Spinal cord (tissue), 10 donors: Measurements from ENCODE around the gene FAM25G. TPM values are rescaled to one million over a fixed set of nuclear protein-coding genes. Genes with fewer than 3 reads are reported as not detected.
"Not testable (repeated sequence)": the region's sequence is repeated elsewhere in the genome, so short reads cannot be mapped to it uniquely, and the experiment has no call there.

Experiments used
- DNase-seq, 6 donors: peaks; one replicate each; pipeline versions ENCODE4 v3.0.0 to v3.0.0-alpha.2; 2013 to 2015; ENCODE audit warnings: low spot score in 6 of 6, low read depth in 4 of 6
- H3K27ac ChIP-seq: one replicate; pipeline ENCODE4 v1.5.1; 2013; ENCODE audit warnings: low read depth, low read length, control low read depth
- H3K27me3 ChIP-seq: one replicate; pipeline ENCODE4 v1.6.1; 2013; ENCODE audit warnings: low read length; ENCODE audit not compliant: control insufficient read depth, insufficient read depth
- H3K36me3 ChIP-seq: one replicate; pipeline ENCODE4 v1.6.1; 2013; ENCODE audit warnings: low read length; ENCODE audit not compliant: control insufficient read depth, insufficient read depth
- H3K4me1 ChIP-seq: one replicate; pipeline ENCODE4 v1.6.1; 2013; ENCODE audit warnings: low read length; ENCODE audit not compliant: control insufficient read depth, insufficient read depth
- H3K4me3 ChIP-seq: one replicate; pipeline ENCODE4 v1.5.1; 2013; ENCODE audit warnings: low read depth, low read length, control low read depth
- H3K9me3 ChIP-seq: one replicate; pipeline ENCODE4 v1.6.1; 2013; ENCODE audit warnings: low read length; ENCODE audit not compliant: control insufficient read depth, insufficient read depth
- WGBS: methylation state at CpG from one replicate; pipeline ENCODE4 v1.1.5; 2013; ENCODE audit warnings: missing lambda C conversion rate; ENCODE audit not compliant: insufficient coverage; 5-methylcytosine and 5-hydroxymethylcytosine counted together
- long read RNA-seq, 4 donors: transcript quantifications; one replicate each; lab custom pipeline, GENCODE V29; 2026
- polyA plus RNA-seq, 2 donors: library from polyadenylated mRNA; unstranded; fragments of 120-200 nt; gene quantifications; one replicate each; pipeline ENCODE4 v1.2.1, GENCODE V29; 2013; ENCODE audit not compliant: insufficient read length in 2 of 2
- total RNA-seq, 2 donors: library from RNA; depleted of rRNA in 1 of 2; stranded (reverse); fragments of 120-200 nt in 1 of 2; fragments of >200 nt in 1 of 2; gene quantifications; one replicate each; pipeline versions ENCODE4 v1.2.3 to v1.2.4, GENCODE V29; 2013 to 2014
- donor health status: healthy.

FAM25G gene
- total RNA-seq: not detected
- not detected for polyA plus RNA-seq
- long read RNA-seq, donor 1: 0 reads
- long read RNA-seq, donor 2: 0 reads
- long read RNA-seq, donor 3: 0 reads
- long read RNA-seq, donor 4: 0 reads

DNA sequence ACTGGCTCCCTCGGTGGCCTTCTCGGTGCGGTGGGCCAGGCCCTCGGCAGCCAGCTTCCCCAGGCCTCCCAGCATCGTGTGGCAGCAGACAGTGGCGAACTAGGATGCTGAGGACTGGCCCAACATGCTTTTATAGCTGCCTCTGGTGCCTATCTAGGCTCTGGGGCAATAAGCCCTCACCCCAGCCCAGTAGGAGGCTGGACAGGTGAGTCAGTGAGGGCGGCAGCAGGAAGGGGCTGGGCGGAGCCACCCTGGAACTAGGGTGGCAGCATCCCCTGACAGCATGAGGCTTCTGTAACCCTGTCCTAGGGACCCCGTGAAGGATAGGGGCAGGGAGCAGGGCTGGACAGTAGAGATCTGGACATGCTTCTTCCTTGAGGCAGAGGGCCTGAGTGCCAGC lies at the start of gene FAM25G:
Gene FAM25G (minus strand): TSS at position 101 of the 400 bp plus-strand sequence. CDS start 26 bp downstream, at position 75.
- no CpG with 5 or more reads among the region's 9 CpGs for WGBS
- DNase-seq, H3K27ac ChIP-seq: not testable (repeated sequence)

DNA sequence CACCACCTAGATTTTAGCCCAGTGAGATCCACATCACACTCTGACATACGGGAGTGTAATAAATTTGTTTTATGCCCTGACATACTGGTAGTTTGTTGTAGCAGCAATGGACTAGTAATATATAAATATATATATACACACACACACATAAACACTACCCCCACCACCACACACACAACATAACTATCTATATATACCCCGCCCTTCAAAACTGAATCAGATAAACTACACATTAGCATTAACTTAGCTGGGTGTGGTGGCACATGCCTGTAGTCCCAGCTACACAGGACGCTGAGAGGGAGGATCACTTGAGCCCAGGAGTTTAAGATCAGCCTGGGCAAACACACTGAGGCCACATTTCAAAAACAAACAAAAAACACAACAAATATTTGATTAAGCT lies 44.9 kb upstream of the FAM25G start:
- not testable (repeated sequence) for H3K9me3 ChIP-seq, H3K4me1 ChIP-seq, DNase-seq, H3K36me3 ChIP-seq, H3K4me3 ChIP-seq, H3K27me3 ChIP-seq, H3K27ac ChIP-seq
- WGBS: no CpG with 5 or more reads among the region's 3 CpGs

More for the DNA sequence above, at the start of gene FAM25G:
- not testable (repeated sequence) for H3K9me3 ChIP-seq, H3K36me3 ChIP-seq, H3K4me3 ChIP-seq, H3K4me1 ChIP-seq, H3K27me3 ChIP-seq

DNA sequence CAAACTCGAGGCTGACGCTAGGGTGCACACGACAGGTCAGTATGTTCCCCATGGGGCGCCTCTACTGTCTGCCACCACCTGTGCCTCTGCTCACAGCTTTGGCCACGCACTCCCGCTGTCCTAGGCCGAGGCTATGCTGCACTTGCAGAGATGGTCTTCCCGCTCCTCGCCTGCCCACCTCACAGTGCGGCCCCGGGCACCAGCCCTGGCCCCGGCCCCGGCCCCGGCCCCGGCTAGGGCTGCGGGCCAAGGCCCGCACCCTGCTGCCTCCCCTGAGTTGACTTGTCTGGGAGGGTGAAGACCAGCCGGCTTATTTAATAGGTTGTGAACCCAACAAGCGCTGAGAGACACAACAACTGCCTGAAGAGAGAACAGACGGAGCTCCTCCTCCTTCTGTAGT lies 32.0 kb upstream of the FAM25G start, which contains the start of gene AGAP9:
Gene AGAP9 (minus strand): TSS at position 164 of the 400 bp plus-strand sequence. CDS start 112 bp downstream, at position 52.
- not testable (repeated sequence) for H3K27ac ChIP-seq, H3K4me1 ChIP-seq, H3K27me3 ChIP-seq, H3K36me3 ChIP-seq, H3K9me3 ChIP-seq, H3K4me3 ChIP-seq, DNase-seq
- WGBS: no CpG with 5 or more reads among the region's 20 CpGs

DNA sequence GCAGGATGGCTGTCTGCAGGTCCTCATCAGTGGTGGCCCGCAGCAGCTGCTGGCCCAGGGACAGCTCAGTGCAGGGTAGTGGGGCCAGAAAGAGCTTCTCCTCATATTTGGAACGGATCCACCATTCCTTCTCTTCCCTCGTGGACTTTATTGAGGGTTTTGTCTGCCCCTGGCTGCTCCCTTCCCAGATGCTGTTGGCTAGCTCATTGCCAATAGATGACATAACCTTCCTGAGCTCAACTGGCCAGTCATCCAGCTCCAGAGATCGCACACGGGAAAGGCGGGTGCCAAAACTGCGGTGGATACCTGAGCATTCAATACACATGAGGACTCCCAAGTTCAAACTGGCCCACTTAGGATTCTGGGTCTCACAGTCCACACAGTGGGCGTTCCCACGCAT lies 10.8 kb upstream of the FAM25G start:
- no CpG with 5 or more reads among the region's 9 CpGs for WGBS
- not testable (repeated sequence) for H3K9me3 ChIP-seq, H3K4me3 ChIP-seq, H3K36me3 ChIP-seq, H3K27ac ChIP-seq, DNase-seq, H3K27me3 ChIP-seq, H3K4me1 ChIP-seq

DNA sequence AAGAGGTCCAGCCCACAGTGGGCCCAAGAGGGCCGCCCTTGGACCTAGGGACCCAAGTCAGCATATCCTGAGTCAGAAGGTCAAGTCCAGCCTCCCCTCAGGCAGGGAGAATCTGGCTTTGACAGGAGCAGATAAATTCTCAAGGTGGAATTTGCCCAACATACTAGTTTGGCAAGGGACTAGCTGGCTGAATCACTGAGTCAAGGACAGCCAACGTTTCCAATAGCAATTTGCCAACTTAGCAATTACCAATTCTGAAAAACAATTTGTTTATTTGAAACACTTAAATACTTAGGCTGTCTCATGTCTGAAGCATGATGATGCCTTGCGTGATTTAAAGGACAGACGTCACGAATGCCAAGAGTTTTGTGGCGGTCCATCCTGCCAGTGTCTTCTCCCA lies 2.7 kb upstream of the FAM25G start:
- not testable (repeated sequence) for H3K9me3 ChIP-seq, H3K4me3 ChIP-seq, H3K27ac ChIP-seq, H3K27me3 ChIP-seq, H3K4me1 ChIP-seq, H3K36me3 ChIP-seq, DNase-seq
- WGBS: no CpG with 5 or more reads among the region's 6 CpGs

DNA sequence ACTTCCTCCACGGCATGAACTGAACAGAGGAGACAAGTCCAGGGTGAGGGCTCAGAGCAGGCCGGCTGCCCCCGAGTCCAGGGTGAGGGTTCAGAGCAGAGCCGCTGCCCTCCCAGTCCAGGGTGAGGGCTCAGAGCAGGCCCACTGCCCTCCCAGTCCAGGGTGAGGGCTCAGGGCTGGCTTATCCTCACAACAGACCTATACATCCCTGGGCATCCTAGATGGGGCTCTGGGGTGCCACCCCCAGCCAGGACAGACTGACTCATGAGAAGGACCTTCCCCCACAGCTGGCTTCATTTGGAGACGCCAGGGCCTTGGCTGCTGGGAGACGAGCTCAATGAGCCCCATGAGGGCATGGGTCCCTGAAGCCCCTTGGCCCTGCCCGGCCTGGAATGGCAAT lies 1.9 kb downstream of the FAM25G start:
- WGBS: no CpG with 5 or more reads among the region's 7 CpGs
- not testable (repeated sequence) for H3K9me3 ChIP-seq, DNase-seq, H3K36me3 ChIP-seq, H3K27me3 ChIP-seq, H3K4me1 ChIP-seq, H3K27ac ChIP-seq, H3K4me3 ChIP-seq

DNA sequence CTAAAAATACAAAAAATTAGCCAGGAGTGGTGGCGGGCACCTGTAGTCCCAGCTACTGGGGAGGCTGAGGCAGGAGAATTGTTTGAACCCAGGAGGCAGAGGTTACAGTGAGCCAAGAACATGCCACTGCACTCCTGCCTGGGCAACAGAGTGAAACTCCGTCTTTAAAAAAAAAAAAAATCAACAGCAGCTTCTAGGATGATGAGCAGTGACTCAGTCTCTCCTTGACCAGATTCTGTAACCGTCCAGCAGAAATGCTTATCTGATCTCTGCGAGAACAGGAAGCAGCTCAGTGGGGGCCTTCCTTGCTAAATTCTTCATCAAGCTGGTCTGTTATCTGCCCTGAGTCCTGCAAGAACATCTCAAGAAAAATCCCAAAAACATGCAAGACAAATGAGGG lies 5.6 kb downstream of the FAM25G start:
- DNase-seq: not testable (repeated sequence)
- WGBS: no CpG with 5 or more reads among the region's 4 CpGs

DNA sequence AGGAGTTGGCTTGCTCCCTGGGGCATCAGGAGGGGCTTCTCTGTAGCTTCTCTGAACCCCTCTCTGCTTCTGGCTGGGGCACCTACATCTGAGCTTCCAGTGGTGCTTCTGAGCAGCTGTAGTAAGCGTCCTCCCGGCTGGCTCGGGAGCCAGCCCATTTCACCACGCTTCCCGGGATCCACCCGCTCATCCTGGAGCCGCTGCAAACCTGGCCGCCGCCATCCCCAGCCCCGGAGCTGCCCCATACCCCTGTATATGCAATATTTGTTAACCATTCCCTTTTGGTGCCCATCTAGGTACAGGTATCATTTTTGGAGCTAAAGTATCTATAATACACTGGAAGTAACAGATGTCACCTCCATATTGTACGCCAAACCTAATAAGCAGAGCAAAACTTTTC lies 6.7 kb downstream of the FAM25G start:
- not testable (repeated sequence) for H3K27me3 ChIP-seq, H3K36me3 ChIP-seq
- WGBS: no CpG with 5 or more reads among the region's 11 CpGs

More for the DNA sequence above, 5.6 kb downstream of the FAM25G start:
- not testable (repeated sequence) for H3K4me1 ChIP-seq, H3K4me3 ChIP-seq, H3K27ac ChIP-seq, H3K36me3 ChIP-seq, H3K9me3 ChIP-seq, H3K27me3 ChIP-seq

DNA sequence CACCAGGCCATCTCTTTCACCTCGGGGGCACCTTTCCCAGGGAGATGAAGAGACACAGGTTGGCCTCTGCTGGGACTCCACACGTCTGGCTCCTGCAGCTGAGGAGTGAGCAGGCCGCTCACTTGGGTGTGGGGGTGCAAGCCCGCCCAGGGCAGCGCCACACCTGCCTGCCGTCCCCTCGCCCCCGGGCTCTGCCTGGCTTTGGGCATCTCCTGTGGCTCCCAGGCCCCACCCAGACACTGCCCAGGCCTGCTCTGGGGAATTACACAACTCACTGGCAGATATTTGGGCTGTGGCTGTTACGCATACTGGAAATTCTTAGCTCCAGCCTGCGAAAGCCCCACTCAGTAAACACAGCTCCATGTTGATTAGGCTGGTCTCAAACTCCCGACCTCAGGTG lies 7.6 kb downstream of the FAM25G start, which contains the start of gene ANXA8:
Gene ANXA8 (minus strand): TSS at position 193 of the 400 bp plus-strand sequence. CDS start 182 bp downstream, at position 11.
- not testable (repeated sequence) for H3K9me3 ChIP-seq, H3K27ac ChIP-seq, DNase-seq, H3K4me1 ChIP-seq, H3K4me3 ChIP-seq, H3K36me3 ChIP-seq, H3K27me3 ChIP-seq
- 83% methylated on average over 2 of the region's 11 CpGs for WGBS

More for the DNA sequence above, 6.7 kb downstream of the FAM25G start:
- DNase-seq, H3K9me3 ChIP-seq, H3K4me3 ChIP-seq, H3K4me1 ChIP-seq, H3K27ac ChIP-seq: not testable (repeated sequence)

DNA sequence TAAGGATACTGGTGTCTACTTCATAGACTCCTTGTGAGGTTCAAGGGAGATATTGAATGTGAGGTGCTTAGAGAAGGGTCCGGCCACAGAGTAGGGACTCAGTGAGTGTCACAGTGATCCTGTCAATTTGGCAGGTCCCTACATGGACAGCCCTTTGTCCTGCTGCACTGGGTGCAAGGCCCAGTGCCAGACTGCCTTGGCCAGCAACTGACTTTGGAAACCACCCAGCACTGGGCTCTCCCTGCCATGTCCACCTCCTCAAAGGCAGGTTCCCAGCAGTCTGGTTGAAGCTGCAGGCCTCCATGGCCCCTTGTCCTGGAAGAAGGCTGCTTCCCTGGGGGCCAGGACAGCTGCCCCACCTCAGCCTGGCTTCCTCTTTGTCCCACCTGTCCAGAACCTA lies 9.1 kb downstream of the FAM25G start:
- not testable (repeated sequence) for DNase-seq, H3K4me3 ChIP-seq, H3K27ac ChIP-seq, H3K9me3 ChIP-seq, H3K36me3 ChIP-seq, H3K4me1 ChIP-seq, H3K27me3 ChIP-seq
- no CpG with 5 or more reads among the region's 1 CpG for WGBS
